Measurements from ENCODE around the gene BCL7A. TPM values are rescaled to one million over a fixed set of nuclear protein-coding genes. Genes with fewer than 3 reads are reported as not detected.
A peak's percentile ranks its signal among the peaks of the same experiment; 100 is the strongest.

BCL7A gene
- total and polyA plus RNA-seq, 9 of the 15 experiments (the other 6 are each of a cell fraction or from before 2014, with no cell fraction given), result 0.25 to 21.9 (median 14.9) TPM

DNA sequence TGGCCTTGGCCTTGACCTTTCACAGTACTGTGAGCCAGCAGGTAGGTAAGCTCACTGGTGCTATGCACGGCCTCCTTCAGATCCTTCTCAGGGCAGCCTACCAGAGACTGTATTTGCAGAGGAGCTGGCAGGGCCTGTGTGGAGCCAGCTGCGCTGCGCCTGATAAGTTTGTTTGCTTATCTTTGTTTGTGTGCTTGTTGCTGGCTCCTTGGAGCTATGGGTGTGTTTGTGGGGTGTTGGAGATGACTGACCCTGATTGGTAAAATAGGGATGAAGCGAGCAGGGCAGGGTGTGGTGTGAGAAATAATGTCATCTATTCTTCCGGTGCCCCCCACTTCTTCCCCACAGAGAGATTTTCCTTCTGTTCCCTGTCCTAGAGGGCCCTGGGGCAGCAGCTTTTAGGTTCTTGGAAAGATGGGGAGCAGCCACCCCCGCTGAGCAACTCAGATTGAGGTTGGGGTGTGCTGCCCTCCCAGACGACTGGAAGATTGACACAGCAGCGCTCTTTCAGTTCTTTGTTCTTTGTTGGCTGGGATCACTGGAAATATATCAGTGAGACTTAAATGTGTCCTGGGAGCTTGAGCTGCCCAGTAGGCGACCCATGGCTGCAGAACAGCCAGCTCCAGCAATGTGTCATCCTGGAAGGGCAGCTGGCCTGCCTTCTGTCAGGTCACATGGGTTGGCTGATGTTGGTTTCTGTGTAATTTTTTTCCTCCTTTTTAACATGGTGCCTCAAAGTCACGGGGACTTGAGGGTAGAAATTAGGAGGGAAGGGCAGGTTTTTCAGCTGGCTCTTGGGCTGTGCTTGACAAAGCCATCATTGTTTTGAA, 76.5 kb downstream of the BCL7A start (continued):
- TF ChIP-seq, protein P1, sequence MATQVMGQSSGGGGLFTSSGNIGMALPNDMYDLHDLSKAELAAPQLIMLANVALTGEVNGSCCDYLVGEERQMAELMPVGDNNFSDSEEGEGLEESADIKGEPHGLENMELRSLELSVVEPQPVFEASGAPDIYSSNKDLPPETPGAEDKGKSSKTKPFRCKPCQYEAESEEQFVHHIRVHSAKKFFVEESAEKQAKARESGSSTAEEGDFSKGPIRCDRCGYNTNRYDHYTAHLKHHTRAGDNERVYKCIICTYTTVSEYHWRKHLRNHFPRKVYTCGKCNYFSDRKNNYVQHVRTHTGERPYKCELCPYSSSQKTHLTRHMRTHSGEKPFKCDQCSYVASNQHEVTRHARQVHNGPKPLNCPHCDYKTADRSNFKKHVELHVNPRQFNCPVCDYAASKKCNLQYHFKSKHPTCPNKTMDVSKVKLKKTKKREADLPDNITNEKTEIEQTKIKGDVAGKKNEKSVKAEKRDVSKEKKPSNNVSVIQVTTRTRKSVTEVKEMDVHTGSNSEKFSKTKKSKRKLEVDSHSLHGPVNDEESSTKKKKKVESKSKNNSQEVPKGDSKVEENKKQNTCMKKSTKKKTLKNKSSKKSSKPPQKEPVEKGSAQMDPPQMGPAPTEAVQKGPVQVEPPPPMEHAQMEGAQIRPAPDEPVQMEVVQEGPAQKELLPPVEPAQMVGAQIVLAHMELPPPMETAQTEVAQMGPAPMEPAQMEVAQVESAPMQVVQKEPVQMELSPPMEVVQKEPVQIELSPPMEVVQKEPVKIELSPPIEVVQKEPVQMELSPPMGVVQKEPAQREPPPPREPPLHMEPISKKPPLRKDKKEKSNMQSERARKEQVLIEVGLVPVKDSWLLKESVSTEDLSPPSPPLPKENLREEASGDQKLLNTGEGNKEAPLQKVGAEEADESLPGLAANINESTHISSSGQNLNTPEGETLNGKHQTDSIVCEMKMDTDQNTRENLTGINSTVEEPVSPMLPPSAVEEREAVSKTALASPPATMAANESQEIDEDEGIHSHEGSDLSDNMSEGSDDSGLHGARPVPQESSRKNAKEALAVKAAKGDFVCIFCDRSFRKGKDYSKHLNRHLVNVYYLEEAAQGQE (IDR thresholded peaks at IDR 0.05; ENCODE audit: borderline replicate concordance), result peak; percentile 40; the same call in 1 of the 2 replicates
- TF ChIP-seq, protein P1 (CRISPR knock-in tag; IDR thresholded peaks at IDR 0.05; ENCODE audit: low read depth), result no peak
- TF ChIP-seq LEF1 (IDR thresholded peaks at IDR 0.05) (peak; percentile 92; the same call in 1 of the 2 replicates), YY1 (IDR thresholded peaks at IDR 0.05; ENCODE audit: borderline replicate concordance in 1 of 3, control insufficient read depth in 1 of 3, extremely low read depth in 1 of 3, insufficient read depth in 3 of 3, insufficient read length in 1 of 3, insufficient replicate concordance in 2 of 3, low read depth in 1 of 3, low read length in 2 of 3) (peak in 1 of 3 experiments; percentile 29), ZNF668 (CRISPR knock-in tag; IDR thresholded peaks at IDR 0.05) (no peak), THRAP3 (IDR thresholded peaks at IDR 0.05; ENCODE audit: borderline replicate concordance) (no peak), SAFB2 (IDR thresholded peaks at IDR 0.05; ENCODE audit: borderline replicate concordance, low read depth, low read length, severe bottlenecking) (no peak), ZNF311 (CRISPR knock-in tag; IDR thresholded peaks at IDR 0.05) (no peak), ELF2 (CRISPR knock-in tag; IDR thresholded peaks at IDR 0.05) (no peak), CC2D1A (IDR thresholded peaks at IDR 0.05) (peak; percentile 90; the same call in 1 of the 2 replicates)
